Muscle layer of duodenum (tissue), 2 donors: ENCODE results near the gene OR13A1.

Source experiments
- H3K27ac ChIP-seq: one replicate; pipeline ENCODE4 v1.7.0; 2013; ENCODE audit warnings: mild to moderate bottlenecking, low read length
- H3K27me3 ChIP-seq: one replicate; pipeline ENCODE4 v1.7.0; 2013; ENCODE audit warnings: low read depth, mild to moderate bottlenecking, control low read depth, low read length
- H3K36me3 ChIP-seq, 2 donors: one replicate each; pipeline ENCODE4 v1.7.0; 2013; ENCODE audit warnings: low read length in 2 of 2, control low read depth in 1 of 2, mild to moderate bottlenecking in 1 of 2; ENCODE audit not compliant: insufficient read depth in 2 of 2, control insufficient read depth in 1 of 2
- H3K4me1 ChIP-seq, 2 donors: one replicate each; pipeline ENCODE4 v1.7.0; 2013; ENCODE audit warnings: low read length in 2 of 2, mild to moderate bottlenecking in 2 of 2, control low read depth in 1 of 2, moderate library complexity in 1 of 2; ENCODE audit not compliant: insufficient read depth in 2 of 2, control insufficient read depth in 1 of 2
- H3K4me3 ChIP-seq, 2 donors: one replicate each; pipeline ENCODE4 v1.7.0; 2013; ENCODE audit warnings: low read length in 2 of 2, low read depth in 1 of 2, mild to moderate bottlenecking in 1 of 2
- H3K9me3 ChIP-seq, 2 donors: one replicate each; pipeline ENCODE4 v1.7.0; 2013; ENCODE audit warnings: low read length in 2 of 2, control low read depth in 1 of 2, mild to moderate bottlenecking in 1 of 2; ENCODE audit not compliant: control insufficient read depth in 1 of 2
- donor health status: healthy.

The OR13A1 gene

GRCh38 chr10:45257600-45257999 is 57.8 kb downstream of the OR13A1 start:
- Histone ChIP-seq H3K27me3 (no peaks in the 10 kb centered on the region), H3K4me1 (no peaks in the 10 kb centered on the region), H3K4me3 (no peak overlapping the region), H3K27ac (no peak overlapping the region), H3K36me3 (no peaks in the 10 kb centered on the region), H3K9me3 (no peaks in the 10 kb centered on the region)

GRCh38 chr10:45256246-45256645 is 59.2 kb downstream of the OR13A1 start:
- H3K27ac ChIP-seq: no peak overlapping the region
- H3K4me1 ChIP-seq: no peaks in the 10 kb centered on the region
- no peaks in the 10 kb centered on the region for H3K36me3 ChIP-seq
- no peaks in the 10 kb centered on the region for H3K27me3 ChIP-seq
- no peaks in the 10 kb centered on the region for H3K9me3 ChIP-seq
- H3K4me3 ChIP-seq: no peak overlapping the region

- H3K4me1 ChIP-seq: no peaks in the 10 kb centered on the region
- no peak overlapping the region for H3K27ac ChIP-seq
- no peaks in the 10 kb centered on the region for H3K9me3 ChIP-seq
- H3K4me3 ChIP-seq: no peak overlapping the region
- no peaks in the 10 kb centered on the region for H3K27me3 ChIP-seq
- H3K36me3 ChIP-seq: no peaks in the 10 kb centered on the region
Observed at GRCh38 chr10:45255706-45256105, 59.7 kb downstream of the OR13A1 start.

GRCh38 chr10:45254892-45255291 is 60.5 kb downstream of the OR13A1 start:
- Histone ChIP-seq H3K4me3 (no peak overlapping the region), H3K27ac (no peak overlapping the region), H3K27me3 (no peaks in the 10 kb centered on the region), H3K36me3 (no peaks in the 10 kb centered on the region), H3K4me1 (no peaks in the 10 kb centered on the region), H3K9me3 (no peaks in the 10 kb centered on the region)

GRCh38 chr10:45253183-45253914 is 62.1 kb downstream of the OR13A1 start:
- H3K4me3 ChIP-seq: no peak overlapping the region
- no peaks in the 10 kb centered on the region for H3K27me3 ChIP-seq
- H3K27ac ChIP-seq: no peak overlapping the region

More at GRCh38 chr10:45253183-45253914, 62.1 kb downstream of the OR13A1 start:
- no peaks in the 10 kb centered on the region for H3K36me3 ChIP-seq
- no peaks in the 10 kb centered on the region for H3K4me1 ChIP-seq
- H3K9me3 ChIP-seq: no peaks in the 10 kb centered on the region
